GM18867 (cell line): Measurements from ENCODE around the gene STX8.

Source experiments
- ATAC-seq: cut with Tn5 transposase; IDR thresholded peaks from one replicate; pipeline ENCODE4 v1.9.1; 2021; ENCODE audit warnings: mild to moderate bottlenecking, moderate library complexity; ENCODE audit not compliant: unreplicated experiment

Gene STX8

GRCh38 chr17:9309216-9309615 lies 266.4 kb downstream of the STX8 start:
- ATAC-seq: no peak

- no peak for ATAC-seq
Measured at GRCh38 chr17:9308069-9308468, 267.6 kb downstream of the STX8 start.

GRCh38 chr17:9307313-9307998 lies 268.2 kb downstream of the STX8 start:
- ATAC-seq: no peak

GRCh38 chr17:9306086-9306485 lies 269.5 kb downstream of the STX8 start:
- ATAC-seq: no peak

GRCh38 chr17:9299695-9300094 lies 275.9 kb downstream of the STX8 start:
- ATAC-seq: no peak

- ATAC-seq: no peak
Measured at GRCh38 chr17:9298776-9299295, 276.8 kb downstream of the STX8 start.

- ATAC-seq: no peak
Measured at GRCh38 chr17:9298135-9298534, 277.5 kb downstream of the STX8 start.

GRCh38 chr17:9294661-9295210 lies 280.9 kb downstream of the STX8 start:
- ATAC-seq: no peak

GRCh38 chr17:9292561-9292941 lies 283.1 kb downstream of the STX8 start:
- no peak for ATAC-seq

- ATAC-seq: no peak
Measured at GRCh38 chr17:9291912-9292560, 283.6 kb downstream of the STX8 start.

- no peak for ATAC-seq
Measured at GRCh38 chr17:9290226-9290613, 285.4 kb downstream of the STX8 start.

- no peak for ATAC-seq
Measured at GRCh38 chr17:9287306-9287705, 288.3 kb downstream of the STX8 start.

- no peak for ATAC-seq
Measured at GRCh38 chr17:9286434-9286833, 289.2 kb downstream of the STX8 start.

- no peak for ATAC-seq
Measured at GRCh38 chr17:9285602-9286427, 289.8 kb downstream of the STX8 start.

GRCh38 chr17:9284884-9285283 lies 290.7 kb downstream of the STX8 start:
- no peak for ATAC-seq

GRCh38 chr17:9283909-9284308 lies 291.7 kb downstream of the STX8 start:
- no peak for ATAC-seq

GRCh38 chr17:9279893-9280292 lies 295.7 kb downstream of the STX8 start:
- ATAC-seq: no peak

GRCh38 chr17:9274973-9275372 lies 300.6 kb downstream of the STX8 start:
- no peak for ATAC-seq

GRCh38 chr17:9273428-9274391 lies 301.9 kb downstream of the STX8 start:
- no peak for ATAC-seq

- ATAC-seq: no peak
Measured at GRCh38 chr17:9272501-9273200, 303.0 kb downstream of the STX8 start.
